HL-60 (cell line): ENCODE results near the gene SLC2A9.

Source experiments
- DNase-seq, 2 experiments: peaks; one replicate each; pipeline ENCODE4 v3.0.0-alpha.2; 2010 to 2020; ENCODE audit warnings: low read depth in 1 of 2, low spot score in 1 of 2
- H3K27ac ChIP-seq: fragments of 250-450 bp; sonication (Bioruptor Pico); replicated peaks from 2 replicates; pipeline ENCODE4 v1.5.1; 2020; ENCODE audit warnings: mild to moderate bottlenecking, moderate library complexity
- H3K27me3 ChIP-seq: fragments of 250-450 bp; sonication (Bioruptor Pico); 2 replicates; pipeline ENCODE4 v1.5.1; 2021; ENCODE audit warnings: mild to moderate bottlenecking, moderate library complexity; ENCODE audit not compliant: insufficient read depth, poor library complexity, severe bottlenecking
- H3K4me3 ChIP-seq: replicated peaks from 2 replicates; pipeline ENCODE4 v1.5.1; 2011; ENCODE audit warnings: mild to moderate bottlenecking, control low read depth, low read length; ENCODE audit not compliant: insufficient read depth
- CTCF ChIP-seq: IDR thresholded peaks from one replicate; pipeline ENCODE4 v1.5.1; 2011; ENCODE audit warnings: low read length, control low read depth, inconsistent platforms; ENCODE audit not compliant: insufficient read depth
- GABPA ChIP-seq: IDR thresholded peaks from 2 replicates; pipeline ENCODE4 v1.6.1; 2012; ENCODE audit warnings: low read depth
- POLR2AphosphoS5 ChIP-seq: IDR thresholded peaks from 2 replicates; pipeline ENCODE4 v1.6.1; 2012; ENCODE audit warnings: low read depth
- SPI1 ChIP-seq: IDR thresholded peaks from 2 replicates; pipeline ENCODE4 v1.6.1; 2012; ENCODE audit warnings: low read depth, mild to moderate bottlenecking, borderline replicate concordance
- TF ChIP-seq, protein P1 (sequence below): IDR thresholded peaks from 2 replicates; pipeline ENCODE4 v1.6.1; 2012; ENCODE audit warnings: low read depth; ENCODE audit not compliant: insufficient replicate concordance

Gene SLC2A9

GRCh38 chr4:10058371-10058770, 37.1 kb upstream of the SLC2A9 start:
- Histone ChIP-seq H3K4me3 (no peak overlapping the region), H3K27me3 (no peaks in the 10 kb centered on the region), H3K27ac (no peak overlapping the region)
- DNase-seq: no peak
- TF ChIP-seq CTCF: no peak
- no peak for TF ChIP-seq SPI1
- TF ChIP-seq, protein P1, sequence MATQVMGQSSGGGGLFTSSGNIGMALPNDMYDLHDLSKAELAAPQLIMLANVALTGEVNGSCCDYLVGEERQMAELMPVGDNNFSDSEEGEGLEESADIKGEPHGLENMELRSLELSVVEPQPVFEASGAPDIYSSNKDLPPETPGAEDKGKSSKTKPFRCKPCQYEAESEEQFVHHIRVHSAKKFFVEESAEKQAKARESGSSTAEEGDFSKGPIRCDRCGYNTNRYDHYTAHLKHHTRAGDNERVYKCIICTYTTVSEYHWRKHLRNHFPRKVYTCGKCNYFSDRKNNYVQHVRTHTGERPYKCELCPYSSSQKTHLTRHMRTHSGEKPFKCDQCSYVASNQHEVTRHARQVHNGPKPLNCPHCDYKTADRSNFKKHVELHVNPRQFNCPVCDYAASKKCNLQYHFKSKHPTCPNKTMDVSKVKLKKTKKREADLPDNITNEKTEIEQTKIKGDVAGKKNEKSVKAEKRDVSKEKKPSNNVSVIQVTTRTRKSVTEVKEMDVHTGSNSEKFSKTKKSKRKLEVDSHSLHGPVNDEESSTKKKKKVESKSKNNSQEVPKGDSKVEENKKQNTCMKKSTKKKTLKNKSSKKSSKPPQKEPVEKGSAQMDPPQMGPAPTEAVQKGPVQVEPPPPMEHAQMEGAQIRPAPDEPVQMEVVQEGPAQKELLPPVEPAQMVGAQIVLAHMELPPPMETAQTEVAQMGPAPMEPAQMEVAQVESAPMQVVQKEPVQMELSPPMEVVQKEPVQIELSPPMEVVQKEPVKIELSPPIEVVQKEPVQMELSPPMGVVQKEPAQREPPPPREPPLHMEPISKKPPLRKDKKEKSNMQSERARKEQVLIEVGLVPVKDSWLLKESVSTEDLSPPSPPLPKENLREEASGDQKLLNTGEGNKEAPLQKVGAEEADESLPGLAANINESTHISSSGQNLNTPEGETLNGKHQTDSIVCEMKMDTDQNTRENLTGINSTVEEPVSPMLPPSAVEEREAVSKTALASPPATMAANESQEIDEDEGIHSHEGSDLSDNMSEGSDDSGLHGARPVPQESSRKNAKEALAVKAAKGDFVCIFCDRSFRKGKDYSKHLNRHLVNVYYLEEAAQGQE: no peak

GRCh38 chr4:10057023-10057395, 35.7 kb upstream of the SLC2A9 start:
- Histone ChIP-seq H3K27me3 (no peaks in the 10 kb centered on the region), H3K4me3 (no peak overlapping the region), H3K27ac (no peak overlapping the region)
- TF ChIP-seq CTCF (no peak), GABPA (no peak), SPI1 (no peak), POLR2AphosphoS5 (no peak)
- TF ChIP-seq, protein P1: no peak
- DNase-seq: no peak

DNA sequence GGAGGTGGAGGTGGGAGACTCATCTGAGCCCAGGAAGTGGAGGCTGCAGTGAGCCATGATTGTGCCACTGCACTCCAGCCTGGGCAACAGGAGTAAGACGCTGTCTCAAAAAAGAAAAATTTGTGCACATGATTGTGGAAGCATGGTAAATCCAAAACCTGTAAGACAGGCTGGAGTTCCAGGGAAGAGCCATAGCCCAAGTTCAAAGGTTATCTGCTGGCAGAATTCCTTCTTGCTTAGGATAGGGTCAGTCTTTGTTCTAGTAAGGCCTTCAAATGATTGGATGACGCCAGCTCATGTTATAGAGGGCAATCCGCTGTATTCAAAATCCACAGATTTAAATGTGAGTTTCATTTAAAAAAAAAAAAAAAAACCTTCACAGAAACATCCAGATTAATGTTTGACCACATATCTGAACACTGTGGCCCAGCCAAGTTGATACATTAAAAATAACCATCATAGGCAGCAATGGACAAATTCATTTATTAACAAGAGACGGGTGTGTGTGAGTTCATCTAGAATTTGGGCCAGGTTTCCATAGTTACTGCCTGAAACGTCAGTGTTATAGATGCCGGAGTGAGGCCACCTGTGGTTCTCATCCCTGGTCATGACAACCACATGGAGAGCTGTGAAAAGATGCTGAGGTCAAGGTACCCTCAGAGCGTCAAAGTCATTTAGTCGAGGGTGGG, 35.2 kb upstream of the SLC2A9 start:
- DNase-seq: no peak
- TF ChIP-seq CTCF (no peak), SPI1 (no peak), GABPA (no peak), POLR2AphosphoS5 (no peak)
- TF ChIP-seq, protein P1: no peak
- Histone ChIP-seq H3K4me3 (no peak overlapping the region), H3K27me3 (no peaks in the 10 kb centered on the region), H3K27ac (no peak overlapping the region)
